Fibroblast of skin of right biceps (primary cell): ENCODE data around the gene MTFP1.
"Not testable (repeated sequence)": the region's sequence is repeated elsewhere in the genome, so short reads cannot be mapped to it uniquely, and the experiment has no call there.

ENCODE experiments used
- DNase-seq: peaks from one replicate; pipeline ENCODE4 v3.0.0-alpha.2; 2013

The MTFP1 gene

DNA sequence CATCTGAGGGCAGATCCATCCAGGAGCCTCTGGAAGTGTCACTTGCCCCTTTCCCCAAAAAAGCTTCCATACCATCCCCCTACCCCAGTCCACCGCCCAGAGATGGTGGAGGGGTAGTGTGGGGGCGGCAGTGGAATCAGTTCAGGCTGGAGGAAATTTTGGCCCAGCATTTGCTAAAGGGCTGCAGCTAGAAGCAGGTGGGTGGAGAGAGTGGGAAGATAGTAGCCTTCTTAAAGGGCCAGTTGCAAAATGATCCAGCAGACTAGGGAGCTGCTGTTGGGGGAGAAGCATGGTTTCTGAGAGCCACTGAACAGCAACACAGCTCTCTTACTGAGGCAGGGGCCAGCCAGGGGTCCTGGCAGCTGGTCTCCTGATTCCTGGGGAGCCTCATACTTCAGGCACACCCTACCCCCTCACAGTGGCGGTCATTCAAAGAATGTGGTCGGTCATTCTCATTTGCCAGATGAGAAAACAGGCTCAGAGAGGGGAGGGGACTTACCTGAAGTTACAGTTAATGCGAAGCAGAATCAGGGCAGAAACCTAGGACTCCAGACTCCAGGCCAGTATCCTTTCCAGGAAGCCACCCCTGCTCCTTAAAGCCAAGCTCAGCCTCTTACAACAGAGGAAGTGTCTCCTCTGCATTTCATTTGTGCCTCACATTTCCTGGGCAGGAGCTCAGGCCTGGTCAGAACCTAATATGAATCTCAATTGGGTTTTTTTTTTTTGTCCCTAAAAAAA is 23.4 kb upstream of the MTFP1 start:
- no peak for DNase-seq

DNA sequence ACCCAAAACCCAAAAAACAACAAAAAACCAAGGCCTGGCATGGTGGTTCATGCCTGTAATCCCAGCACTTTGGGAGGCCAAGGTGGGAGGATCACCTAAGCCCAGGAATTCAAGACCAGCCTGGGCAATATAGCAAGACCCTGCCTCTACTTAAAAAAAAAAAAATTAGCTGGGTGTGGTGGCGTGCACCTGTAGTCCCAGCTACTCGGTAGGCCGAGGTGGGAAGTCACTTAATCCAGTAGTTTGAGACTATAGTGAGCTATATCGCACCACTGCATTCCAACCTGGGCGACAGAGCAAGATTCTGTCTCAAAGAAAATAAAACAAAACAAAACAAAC is 22.8 kb upstream of the MTFP1 start:
- not testable (repeated sequence) for DNase-seq

DNA sequence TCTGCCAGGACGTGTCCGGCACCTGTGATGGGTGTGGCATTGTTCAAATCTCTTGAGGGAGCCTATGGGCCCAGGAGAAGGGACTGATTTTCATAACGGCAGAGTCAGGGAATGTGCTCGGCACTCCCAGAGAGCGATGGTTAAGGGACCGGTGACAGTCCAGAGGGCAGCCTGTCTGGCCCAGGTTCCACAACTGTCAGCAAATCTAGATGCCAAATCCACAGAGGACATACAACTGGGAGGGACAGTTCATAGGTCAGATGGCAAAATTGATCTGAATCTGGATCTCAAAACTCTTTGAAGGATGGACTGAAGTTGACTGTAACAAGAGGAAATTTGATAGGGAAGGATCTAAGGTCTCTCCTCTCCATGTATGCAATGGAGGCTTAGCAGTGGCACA is 21.3 kb upstream of the MTFP1 start:
- DNase-seq, result no peak

DNA sequence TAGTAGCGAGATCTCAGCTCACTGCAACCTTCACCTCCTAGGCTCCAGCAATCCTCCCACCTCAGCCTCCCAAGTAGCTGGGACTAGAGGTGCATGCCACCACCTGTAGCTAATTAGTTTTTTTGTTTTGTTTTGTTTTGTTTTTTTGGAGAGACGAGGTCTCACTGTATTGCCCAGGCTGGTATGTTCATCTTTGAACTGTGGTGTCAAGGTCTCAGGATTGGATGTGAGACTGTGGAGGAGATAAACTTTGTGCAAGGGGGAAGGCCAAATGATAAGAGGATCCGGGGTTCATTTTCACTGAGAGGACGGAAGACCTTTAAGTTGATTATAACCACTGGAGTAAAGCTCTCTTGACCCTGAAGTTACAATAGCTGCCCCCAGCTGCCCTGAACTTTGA is 19.8 kb upstream of the MTFP1 start:
- no peak for DNase-seq

DNA sequence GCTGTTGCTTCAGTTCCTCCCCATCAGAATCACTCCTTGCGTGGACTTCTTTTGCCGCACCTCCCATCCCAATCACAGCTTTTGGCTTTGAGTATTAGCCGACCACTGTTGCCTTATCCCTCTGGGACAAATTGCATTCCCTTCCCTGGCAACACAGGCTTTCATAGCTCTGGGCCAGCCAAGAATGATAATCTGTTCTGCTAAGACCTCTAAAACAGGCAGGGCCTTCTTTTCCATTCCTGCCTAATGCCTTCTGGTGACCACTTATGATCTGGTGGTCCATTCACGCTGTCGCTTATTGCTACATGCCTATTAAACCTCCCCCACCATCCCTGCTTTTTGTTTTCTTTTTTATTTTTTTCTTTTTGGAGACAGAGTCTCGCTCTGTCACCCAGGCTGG is 19.2 kb upstream of the MTFP1 start:
- DNase-seq, result no peak

DNA sequence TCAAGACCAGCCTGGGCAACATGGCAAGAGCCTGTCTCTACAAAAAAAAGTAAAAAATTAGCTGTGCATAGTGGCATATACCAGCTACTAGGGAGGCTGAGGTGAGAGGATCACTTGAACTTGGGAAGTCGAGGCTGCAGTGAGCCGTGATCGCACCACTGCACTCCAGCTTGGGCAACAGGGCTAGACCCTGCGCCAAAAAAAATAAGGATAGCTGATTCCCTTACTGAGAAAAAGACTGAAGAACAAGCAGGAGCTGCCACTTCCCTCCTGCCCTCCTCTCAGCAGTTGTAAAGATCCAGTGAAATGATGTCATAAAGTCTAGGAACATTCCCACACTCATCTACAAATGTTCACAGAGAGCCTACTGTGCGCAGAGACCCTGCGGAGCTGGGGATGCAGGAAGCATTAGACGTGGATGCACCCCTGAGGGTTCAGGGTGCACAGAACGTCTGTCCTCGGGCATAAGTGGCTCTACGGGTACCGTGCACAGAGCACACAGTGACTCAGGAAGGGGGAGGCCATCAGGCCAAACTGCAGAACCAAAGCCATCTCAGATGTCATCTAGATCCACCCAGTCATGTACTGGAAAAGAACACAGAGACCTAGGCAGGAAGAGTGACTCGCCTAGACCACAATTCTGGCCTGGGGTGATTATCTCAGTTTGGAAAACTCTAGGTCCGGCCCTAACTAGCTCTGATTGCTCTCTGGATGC is 17.0 kb upstream of the MTFP1 start:
- peak; percentile 84 for DNase-seq

DNA sequence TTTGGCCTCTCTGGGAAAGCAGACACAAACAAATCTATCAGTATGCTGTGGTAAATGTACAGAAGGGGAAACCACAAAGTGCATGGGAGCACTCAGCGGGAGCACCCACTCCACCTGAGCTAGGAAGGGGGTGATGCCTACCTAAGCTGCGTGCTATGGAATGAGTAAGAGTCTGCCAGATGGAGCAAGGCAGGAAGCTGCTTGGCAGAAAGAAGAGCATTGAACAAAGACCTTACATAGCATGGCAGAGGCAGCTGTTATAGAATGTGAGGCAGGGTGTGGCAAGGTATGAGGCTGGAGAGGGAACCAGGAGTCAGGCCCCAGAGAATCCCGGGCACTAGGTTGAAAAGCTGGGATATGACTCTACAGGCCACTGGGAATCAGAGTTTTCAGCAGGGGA is 13.8 kb upstream of the MTFP1 start:
- DNase-seq, result no peak

DNA sequence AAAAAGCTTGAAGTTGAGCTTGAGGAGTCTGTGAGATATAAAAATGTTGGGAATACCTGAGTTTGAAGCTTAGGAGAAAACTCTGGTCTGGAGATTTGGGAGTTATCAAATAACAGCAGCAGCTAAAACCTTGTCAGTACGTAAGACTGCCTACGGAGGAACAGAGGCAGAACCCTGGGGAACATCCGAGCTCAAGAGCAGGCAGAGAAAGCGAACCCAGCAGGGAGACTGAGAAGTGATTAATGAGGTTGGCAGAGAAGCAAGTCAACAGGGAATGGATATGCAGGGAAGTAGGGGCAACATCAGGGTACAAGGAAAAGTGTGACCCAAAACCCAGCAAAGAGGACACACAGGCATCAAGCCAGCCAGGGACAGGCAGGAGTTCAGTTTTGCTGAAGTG is 12.6 kb upstream of the MTFP1 start:
- no peak for DNase-seq

DNA sequence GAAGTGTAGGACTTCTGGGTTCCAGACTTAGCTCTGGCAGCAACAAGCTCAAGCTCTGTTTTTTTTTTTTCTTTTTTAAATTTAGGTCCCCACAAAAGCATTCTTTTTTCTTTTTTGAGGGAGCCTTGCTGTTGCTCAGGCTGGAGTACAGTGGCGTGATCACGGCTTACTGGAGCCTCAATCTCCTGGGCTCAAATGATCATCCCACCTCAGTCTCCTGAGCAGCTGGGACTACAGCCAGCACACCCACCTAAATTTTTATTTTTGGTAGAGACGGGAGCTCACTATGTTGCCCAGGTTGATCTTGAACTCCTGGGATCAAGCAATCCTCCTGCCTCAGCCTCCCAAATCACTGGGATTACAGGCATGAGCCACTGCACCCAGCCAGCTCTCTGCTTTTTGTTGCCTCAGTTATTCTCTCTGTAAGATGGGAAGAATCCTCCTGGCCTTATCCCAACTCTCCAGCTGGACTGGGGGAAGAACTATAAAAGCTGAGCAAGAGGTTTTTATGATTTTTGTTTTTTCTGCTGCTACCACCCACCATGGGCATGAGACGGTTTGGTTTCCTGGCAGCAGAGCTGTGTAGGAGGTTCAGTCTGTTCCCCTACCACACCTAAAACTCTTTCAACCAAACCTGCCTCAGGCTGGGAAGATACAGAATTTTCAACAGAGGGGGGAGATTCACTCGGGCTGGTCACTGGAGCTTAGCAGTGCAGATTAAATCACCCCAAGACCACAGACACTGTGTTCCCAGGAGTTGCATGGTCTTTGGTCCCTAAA is 11.6 kb upstream of the MTFP1 start:
- DNase-seq, result no peak

DNA sequence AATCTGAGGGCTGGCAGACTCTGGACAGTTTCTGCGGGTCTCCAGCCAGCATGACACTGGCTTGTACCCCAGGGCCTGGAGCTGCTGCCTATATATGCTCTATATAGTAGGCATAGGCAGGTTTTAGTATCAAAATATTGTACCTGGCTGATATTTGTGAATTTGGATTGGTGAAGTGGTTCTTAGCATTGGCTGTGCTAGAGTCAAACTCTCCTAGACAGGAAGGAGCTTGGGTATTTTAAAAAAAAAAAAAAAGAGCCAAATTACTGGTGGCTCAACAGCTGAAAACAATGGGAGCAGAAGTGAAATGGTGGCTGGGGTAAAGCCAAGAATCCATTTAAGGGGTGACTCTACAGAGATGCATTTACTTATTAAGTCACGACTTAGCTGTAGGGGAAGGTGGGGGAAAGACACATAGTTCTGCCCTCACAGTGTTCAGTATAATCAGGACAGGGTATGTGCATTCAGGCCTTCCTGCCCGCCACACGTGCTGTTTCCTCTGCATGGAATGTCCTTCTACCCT is 11.0 kb upstream of the MTFP1 start:
- DNase-seq, result no peak

DNA sequence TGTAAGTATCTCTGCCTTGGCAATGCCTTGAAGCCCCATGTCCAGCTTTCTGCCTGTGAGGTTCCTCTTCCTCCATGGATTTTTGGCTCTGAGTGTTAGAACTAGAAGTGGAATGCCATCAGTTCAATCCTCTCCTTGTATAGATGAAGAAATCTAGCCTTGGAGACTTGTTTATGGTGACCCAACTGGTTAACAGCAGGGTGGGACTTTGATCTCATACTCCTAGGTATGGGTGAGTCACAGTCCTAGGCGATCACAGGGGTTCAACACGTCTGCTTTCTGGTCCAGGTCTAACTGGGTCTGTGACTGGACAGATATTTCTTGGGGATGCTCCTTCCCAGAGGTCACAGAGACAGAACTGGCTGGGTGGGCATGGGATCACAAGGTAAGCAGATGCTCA is 9.2 kb upstream of the MTFP1 start:
- no peak for DNase-seq

DNA sequence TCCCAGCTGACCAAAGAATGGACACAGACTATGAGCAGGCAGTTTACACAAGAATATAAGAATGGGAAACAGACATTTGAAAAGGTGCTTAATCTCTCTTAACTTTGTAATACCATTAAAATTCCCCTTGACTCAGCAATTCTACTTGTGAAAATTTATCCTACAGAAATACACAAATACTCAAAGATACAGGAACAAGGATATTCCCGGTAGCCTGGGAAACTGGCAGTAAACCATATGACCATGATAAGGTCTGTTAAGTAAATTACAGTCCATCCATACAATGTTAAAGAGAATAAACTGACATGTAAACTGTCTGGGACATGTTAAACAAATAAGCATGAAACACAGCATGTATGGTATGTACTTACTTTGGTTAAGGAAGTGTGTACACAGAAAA is 8.7 kb upstream of the MTFP1 start:
- no peak for DNase-seq

DNA sequence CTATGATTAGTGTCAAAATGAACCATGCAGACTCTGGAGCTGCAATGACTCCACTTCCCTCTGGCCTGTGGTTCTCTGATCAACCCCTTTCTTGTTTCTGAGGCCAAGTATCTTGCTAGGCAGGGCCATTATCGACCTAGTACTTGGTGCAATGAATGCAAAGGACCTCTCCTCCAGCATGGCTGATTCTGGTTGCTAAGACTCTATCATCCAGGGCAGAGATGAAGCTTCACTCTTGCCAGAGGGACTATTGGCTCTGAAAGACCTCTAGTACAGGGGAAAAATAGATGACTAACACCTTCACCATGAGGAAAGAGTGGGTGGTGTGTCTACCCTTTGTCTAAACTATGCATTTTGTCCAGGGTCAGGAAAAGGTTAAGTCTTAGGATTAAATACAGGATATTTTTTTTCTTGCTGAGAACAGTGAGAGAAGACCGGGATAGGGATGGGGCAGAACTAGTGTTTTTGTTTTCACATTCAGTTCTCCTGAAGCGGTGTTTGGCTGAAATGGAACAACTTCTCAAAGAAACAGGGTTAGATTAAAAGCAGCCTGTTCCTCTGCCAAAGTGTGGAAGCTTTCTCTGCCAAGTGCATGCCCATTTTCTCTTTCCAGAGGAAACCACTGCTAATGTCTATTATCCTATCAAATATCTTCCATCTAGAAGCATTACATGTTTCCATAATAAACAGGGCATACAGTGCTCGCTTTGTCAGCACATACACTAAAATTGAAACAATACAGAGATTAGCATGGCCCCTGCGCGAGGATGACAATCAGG is 5.0 kb upstream of the MTFP1 start:
- DNase-seq, result peak; percentile 88

DNA sequence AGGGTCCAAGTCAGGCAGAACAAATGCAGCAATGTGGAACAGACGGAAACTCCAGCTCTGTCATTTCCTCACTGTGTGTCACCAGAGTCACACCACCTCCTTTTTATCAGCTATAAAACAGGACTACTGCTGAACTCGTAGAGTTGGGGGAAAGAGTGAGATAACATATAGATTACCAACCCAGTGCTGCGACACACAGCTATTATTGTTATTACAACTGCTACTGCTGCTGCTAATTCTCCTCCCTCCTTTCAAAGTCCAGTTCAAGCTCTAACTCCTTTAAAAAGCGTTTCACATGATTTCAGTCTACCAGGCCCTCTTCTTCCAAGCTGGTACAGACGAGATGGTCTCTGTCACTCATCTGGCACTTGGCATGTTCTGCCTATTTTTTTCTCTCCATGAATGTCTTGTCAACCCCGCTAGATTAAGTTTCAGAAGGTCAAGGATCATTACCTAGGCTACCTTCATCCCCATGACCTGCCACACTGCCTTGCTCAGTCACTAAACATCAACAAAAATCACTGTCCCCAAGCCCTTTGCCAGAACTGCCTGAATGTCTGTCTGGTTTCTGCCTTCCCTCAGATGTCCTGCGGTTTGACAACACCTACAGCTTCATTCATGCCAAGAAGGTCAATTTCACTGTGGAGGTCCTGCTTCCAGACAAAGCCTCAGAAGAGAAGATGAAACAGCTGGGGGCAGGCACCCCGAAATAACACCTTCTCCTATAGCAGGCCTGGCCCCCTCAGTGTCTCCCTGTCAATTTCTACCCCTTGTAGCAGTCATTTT is 3.7 kb upstream of the MTFP1 start:
- no peak for DNase-seq

DNA sequence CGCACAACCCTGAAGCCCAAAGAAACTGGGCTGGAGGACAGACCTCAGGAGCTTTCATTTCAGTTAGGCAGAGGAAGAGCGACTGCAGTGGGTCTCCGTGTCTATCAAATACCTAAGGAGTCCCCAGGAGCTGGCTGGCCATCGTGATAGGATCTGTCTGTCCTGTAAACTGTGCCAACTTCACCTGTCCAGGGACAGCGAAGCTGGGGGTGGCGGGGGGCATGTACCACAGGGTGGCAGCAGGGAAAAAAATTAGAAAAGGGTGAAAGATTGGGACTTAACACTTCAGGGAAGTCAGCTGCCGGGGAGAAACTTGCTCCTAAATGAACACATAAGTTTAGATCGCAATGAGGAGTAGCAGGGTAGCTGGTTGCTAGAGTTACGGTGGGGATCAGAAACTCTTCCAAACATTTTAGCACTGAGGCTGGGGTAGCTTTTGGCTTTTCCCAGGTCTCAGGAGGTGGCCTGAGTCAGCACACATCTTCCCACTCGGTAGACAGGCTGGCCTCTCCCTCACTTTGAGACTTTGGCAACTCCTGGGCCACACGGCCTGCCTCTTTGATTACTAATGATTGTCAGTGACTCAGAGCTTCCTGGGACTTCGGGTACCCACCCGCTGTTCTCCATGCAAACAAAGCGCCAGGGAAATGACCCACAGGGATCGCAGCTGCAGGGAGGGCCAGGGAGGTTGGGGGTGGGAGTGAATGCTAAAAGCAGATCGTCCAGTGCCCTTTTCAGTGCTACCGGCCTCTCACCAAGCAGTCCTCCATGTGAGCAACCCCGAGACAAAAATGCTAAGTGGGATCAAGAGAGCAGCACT is 2.9 kb upstream of the MTFP1 start:
- peak; percentile 96 for DNase-seq

DNA sequence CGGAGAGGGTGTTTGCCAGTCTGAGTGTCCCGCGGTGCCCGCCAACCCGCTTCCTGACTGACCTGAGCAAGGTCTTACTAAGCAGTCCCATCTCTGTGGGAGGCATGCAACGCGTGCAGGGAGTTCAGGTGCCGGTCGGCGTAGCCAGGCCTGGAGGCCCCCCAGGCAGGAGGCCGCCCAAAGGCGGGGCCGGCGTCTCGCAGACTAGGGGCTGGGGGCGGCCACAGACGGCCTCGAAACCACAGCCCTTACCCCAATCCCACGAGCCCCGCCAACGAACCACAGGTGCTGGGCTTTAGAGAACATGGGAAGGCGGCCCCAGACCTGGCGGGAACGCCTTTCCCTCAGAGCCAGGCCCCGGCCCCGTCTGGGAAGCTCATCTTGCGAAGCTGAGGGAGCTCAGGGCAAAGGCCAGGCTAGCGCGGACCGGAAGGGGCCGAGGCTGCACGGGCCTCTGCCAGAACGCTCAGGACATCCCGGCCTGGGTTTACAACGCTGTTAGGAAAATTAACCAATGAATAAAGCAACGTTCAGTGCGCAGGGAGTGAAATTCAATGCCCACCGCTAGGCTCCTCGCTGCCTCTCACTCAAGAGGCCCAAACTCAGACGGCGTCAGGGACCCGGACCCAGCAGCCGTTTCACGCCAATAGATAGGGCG is 2.1 kb upstream of the MTFP1 start:
- peak; percentile 64 for DNase-seq

DNA sequence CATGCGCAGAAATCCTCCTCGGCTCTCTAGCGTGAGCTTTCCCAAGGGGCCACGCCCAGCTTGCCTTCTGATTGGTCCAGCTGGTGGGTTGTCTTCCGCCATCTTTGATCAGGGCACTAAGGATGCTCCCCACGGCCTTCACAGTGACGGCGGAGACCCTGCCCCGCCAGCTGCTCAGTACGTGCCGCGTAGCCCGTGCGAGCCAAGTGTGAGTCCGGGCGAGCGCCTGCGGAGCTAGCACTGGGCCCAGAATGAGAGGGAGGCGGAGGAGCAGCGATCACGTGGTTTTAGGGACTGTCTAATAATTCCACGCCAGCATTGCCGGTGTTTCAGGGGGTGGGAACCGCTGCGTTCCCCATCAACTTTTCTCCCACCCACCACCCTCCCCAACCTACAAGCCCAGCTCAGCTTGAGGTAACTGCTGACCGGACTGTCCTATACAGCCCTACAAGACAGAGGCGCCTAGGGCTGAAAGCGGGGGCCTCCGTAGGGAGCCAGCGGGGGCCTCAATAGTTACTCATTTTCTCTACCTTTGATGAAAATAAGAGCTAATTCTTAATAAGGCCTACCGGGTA is 1.5 kb upstream of the MTFP1 start:
- DNase-seq, result peak; percentile 100

DNA sequence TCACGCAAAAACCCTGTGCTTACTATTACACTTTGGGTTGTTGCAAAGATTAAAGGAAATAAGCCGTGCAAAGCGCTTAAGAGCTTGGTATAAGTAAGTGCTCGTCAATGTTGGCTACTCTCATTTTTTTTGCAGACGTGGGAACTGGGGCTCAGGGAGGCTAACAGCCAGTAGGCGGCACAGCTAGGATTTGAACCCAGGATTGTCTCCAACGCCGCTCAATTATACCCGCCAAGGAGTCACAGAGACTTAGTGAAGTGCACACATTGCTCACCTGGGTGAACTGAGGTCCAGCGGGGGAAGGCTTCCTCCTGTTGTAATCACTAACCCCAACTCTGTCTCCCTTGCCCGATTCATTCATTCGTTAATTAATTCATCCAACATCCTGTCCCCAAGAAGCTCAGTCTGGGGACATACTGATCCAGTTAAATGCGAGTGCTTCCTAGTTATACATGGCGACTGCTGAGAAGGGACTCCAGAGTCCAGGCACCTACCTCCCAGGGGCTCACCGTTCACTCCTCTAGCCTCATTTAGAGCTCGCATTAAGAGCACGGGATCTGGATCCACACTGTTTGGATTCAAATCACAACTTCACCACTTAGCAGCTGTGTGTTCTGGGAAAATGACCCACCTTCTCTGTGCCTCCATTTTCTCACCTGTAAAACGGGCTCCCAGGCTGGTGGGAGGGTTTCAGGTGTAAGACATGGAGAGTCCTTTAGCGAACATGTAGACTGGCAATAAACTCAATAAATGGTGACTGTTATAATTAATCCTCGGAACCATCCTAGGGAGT is 838 bp upstream of the MTFP1 start:
- DNase-seq, result peak; percentile 46

DNA sequence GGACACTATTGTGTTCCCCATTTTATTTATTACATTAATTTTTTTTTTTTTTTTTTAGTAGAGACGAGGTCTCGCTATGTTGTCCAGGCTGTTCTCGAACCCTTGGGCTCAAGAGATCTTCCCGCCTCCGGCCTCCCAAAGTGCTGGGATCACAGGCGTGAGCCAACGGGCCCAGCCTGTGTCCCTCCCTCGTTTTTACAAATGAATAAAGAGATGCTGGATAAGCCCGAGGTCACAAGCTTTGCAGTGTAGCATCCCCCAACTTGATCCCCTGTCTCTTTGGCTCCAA is 297 bp upstream of the MTFP1 start:
- DNase-seq, result no peak
